OCI-LY1 (cell line): ENCODE measurements around the gene TMEM150C.

Source experiments
- H2AFZ ChIP-seq: fragments of 200-600 bp; sonication (generic), shearing (Covaris generic); 2 replicates; pipeline ENCODE4 v1.6.0; 2014; ENCODE audit warnings: antibody characterized with exemption, mild to moderate bottlenecking, low read length
- H3F3A ChIP-seq: fragments of 200-600 bp; sonication (generic), shearing (Covaris generic); 2 replicates; pipeline ENCODE4 v1.6.0; 2014; ENCODE audit warnings: mild to moderate bottlenecking, antibody characterized with exemption, low read length, moderate library complexity; ENCODE audit not compliant: insufficient read depth
- H3K27ac ChIP-seq: fragments of 200-600 bp; sonication (generic); 2 replicates; pipeline ENCODE4 v1.5.1; 2014; ENCODE audit warnings: low read length, mixed run types, mild to moderate bottlenecking, low read depth; ENCODE audit not compliant: poor library complexity, severe bottlenecking
- H3K27me3 ChIP-seq: fragments of 200-600 bp; sonication (generic); 2 replicates; pipeline ENCODE4 v1.6.0; 2014; ENCODE audit warnings: antibody characterized with exemption, mild to moderate bottlenecking, low read length, moderate library complexity; ENCODE audit not compliant: insufficient read depth
- H3K36me3 ChIP-seq: fragments of 200-600 bp; sonication (generic); 2 replicates; pipeline ENCODE4 v1.6.1; 2014; ENCODE audit warnings: mild to moderate bottlenecking, antibody characterized with exemption, low read length, moderate library complexity, mixed read lengths; ENCODE audit not compliant: insufficient read depth
- H3K4me1 ChIP-seq: fragments of 200-600 bp; sonication (generic); 2 replicates; pipeline ENCODE4 v1.5.1; 2014; ENCODE audit warnings: mild to moderate bottlenecking, low read length, moderate library complexity; ENCODE audit not compliant: insufficient read depth, severe bottlenecking
- H3K4me2 ChIP-seq: fragments of 200-600 bp; sonication (generic), shearing (Covaris generic); 2 replicates; pipeline ENCODE4 v1.6.1; 2014; ENCODE audit warnings: low read length
- H3K4me3 ChIP-seq: fragments of 200-600 bp; sonication (generic); 2 replicates; pipeline ENCODE4 v1.5.1; 2014; ENCODE audit warnings: low read length, low read depth, mild to moderate bottlenecking, mixed read lengths; ENCODE audit not compliant: poor library complexity, severe bottlenecking
- H3K79me2 ChIP-seq: fragments of 200-600 bp; shearing (Covaris generic); 2 replicates; pipeline ENCODE4 v1.6.1; 2016; ENCODE audit warnings: mixed run types, low read length, mixed read lengths; ENCODE audit not compliant: insufficient read depth
- H3K9ac ChIP-seq: fragments of 200-600 bp; sonication (generic), shearing (Covaris generic); 2 replicates; pipeline ENCODE4 v1.6.1; 2014; ENCODE audit warnings: mild to moderate bottlenecking, low read length, mixed read lengths
- H3K9me2 ChIP-seq: fragments of 200-600 bp; sonication (generic), shearing (Covaris generic); 2 replicates; pipeline ENCODE4 v1.6.1; 2014; ENCODE audit warnings: low read depth, mild to moderate bottlenecking, low read length, mixed read lengths
- H3K9me3 ChIP-seq: fragments of 200-600 bp; shearing (Covaris generic); 2 replicates; pipeline ENCODE4 v1.6.1; 2014; ENCODE audit warnings: low read length, mixed read lengths
- H4K20me1 ChIP-seq: fragments of 200-600 bp; sonication (generic), shearing (Covaris generic); 2 replicates; pipeline ENCODE4 v1.6.0; 2016; ENCODE audit warnings: mild to moderate bottlenecking, low read length; ENCODE audit not compliant: insufficient read depth
- EZH2 ChIP-seq: fragments of 200-600 bp; sonication (generic), shearing (Covaris generic); IDR thresholded peaks from 2 replicates; pipeline ENCODE4 v1.8.0; 2017; ENCODE audit warnings: borderline replicate concordance, mixed run types, mild to moderate bottlenecking, antibody characterized with exemption, low read length, moderate library complexity, mixed read lengths
- TF ChIP-seq, protein P1 (sequence below): fragments of 200-600 bp; sonication (generic), shearing (Covaris generic); IDR thresholded peaks from 2 replicates; pipeline ENCODE4 v1.5.1; 2017; ENCODE audit warnings: mild to moderate bottlenecking, antibody characterized with exemption, low read length, moderate library complexity, mixed read lengths

TMEM150C gene

DNA sequence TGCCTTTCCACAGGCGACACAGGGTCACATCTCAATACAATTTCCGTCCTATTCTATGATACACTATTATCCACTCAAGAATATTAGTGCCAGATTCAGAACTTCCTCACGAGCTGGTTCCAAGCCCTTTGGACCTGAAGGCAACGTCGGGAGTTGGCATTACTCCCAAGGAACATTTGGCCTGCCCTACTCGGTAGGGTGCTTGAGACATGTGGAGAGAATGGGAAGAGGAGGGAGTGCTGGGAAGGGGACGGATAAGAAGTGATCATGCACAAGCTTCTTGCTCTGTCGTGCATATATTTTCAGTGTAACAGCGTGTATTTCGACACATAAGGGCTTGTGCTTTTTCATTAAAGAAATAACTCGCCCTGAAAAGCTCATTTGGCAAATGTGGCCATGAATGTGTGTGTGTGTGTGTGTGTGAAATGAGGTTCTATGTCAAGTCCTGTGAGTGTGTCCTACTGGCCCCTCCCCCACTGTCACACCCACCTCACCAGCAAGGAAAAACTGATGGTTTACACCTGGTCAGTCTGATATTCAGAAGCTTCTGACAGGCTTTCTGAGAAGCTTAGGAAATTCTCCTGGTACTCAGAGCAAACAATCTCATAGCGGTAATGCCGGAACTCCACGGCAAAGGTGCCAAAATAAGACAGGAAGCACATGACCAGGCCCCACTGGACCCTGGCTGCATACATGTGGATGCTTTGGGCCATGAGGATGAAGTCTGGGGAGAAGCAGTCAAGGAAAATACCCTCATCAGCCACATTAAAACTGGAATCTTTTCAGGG is 76.6 kb downstream of the TMEM150C start:
- Histone ChIP-seq H4K20me1 (no peaks in the 10 kb centered on the region), H3K4me2 (no peak overlapping the region), H3K9me3 (no peaks in the 10 kb centered on the region), H3K27me3 (no peaks in the 10 kb centered on the region), H3K4me3 (no peak overlapping the region), H2AFZ (no peak overlapping the region), H3K36me3 (no peaks in the 10 kb centered on the region), H3K79me2 (no peaks in the 10 kb centered on the region), H3K9ac (no peak overlapping the region), H3K9me2 (no peaks in the 10 kb centered on the region), H3K27ac (no peak overlapping the region), H3K4me1 (no peaks in the 10 kb centered on the region), H3F3A (no peaks in the 10 kb centered on the region)
- TF ChIP-seq, protein P1, sequence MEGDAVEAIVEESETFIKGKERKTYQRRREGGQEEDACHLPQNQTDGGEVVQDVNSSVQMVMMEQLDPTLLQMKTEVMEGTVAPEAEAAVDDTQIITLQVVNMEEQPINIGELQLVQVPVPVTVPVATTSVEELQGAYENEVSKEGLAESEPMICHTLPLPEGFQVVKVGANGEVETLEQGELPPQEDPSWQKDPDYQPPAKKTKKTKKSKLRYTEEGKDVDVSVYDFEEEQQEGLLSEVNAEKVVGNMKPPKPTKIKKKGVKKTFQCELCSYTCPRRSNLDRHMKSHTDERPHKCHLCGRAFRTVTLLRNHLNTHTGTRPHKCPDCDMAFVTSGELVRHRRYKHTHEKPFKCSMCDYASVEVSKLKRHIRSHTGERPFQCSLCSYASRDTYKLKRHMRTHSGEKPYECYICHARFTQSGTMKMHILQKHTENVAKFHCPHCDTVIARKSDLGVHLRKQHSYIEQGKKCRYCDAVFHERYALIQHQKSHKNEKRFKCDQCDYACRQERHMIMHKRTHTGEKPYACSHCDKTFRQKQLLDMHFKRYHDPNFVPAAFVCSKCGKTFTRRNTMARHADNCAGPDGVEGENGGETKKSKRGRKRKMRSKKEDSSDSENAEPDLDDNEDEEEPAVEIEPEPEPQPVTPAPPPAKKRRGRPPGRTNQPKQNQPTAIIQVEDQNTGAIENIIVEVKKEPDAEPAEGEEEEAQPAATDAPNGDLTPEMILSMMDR = no peak
- no peak for TF ChIP-seq EZH2

DNA sequence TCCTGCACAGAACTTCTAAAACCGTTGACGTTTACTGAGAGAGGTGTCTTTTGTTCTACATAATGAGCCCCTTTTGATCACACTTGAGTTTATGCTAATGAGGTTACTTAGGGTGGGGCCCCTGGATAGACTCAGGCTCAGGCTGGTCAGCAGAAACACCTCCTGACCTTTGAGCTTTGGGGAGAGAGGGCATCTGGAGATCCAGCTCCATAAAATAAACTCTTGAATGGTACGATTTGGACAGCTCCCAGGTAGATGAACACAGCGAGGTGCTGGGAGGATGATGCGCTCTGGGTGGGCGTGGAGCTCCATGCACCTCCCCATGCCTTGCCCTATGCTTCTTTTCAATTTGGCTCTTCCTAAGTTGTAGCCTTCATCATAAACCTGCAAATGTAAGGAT is 79.4 kb downstream of the TMEM150C start:
- Histone ChIP-seq H3K9me3 (no peaks in the 10 kb centered on the region), H3K9ac (no peak overlapping the region), H3K4me1 (no peaks in the 10 kb centered on the region), H3K79me2 (no peaks in the 10 kb centered on the region), H3K9me2 (no peaks in the 10 kb centered on the region), H3K27me3 (no peaks in the 10 kb centered on the region), H3K27ac (no peak overlapping the region), H3K4me2 (no peak overlapping the region), H2AFZ (no peak overlapping the region), H4K20me1 (no peaks in the 10 kb centered on the region), H3K36me3 (no peaks in the 10 kb centered on the region), H3K4me3 (no peak overlapping the region), H3F3A (no peaks in the 10 kb centered on the region)
- TF ChIP-seq, protein P1 = no peak
- TF ChIP-seq EZH2 = no peak

DNA sequence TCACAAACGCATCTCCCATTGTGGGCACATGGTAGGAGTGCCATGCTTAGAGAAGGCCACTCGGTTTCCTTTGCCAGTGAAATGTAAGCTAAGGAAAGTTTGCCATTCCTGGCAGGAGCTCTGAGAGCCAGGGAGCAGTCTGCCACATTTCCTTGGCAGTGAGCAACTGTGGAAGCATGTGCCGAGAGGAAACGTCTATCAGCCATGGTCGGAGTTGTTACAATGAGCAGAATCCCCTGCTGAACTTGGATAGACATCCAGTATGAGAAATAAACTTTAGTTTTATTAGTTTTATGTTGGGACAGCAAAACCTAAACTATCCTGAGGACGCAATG is 80.3 kb downstream of the TMEM150C start:
- Histone ChIP-seq H3K27ac (no peak overlapping the region), H3K9me3 (no peaks in the 10 kb centered on the region), H3K9ac (no peak overlapping the region), H3K27me3 (no peaks in the 10 kb centered on the region), H4K20me1 (no peaks in the 10 kb centered on the region), H2AFZ (no peak overlapping the region), H3K9me2 (no peaks in the 10 kb centered on the region), H3K4me1 (no peaks in the 10 kb centered on the region), H3K4me2 (no peak overlapping the region), H3K4me3 (no peak overlapping the region), H3F3A (no peaks in the 10 kb centered on the region), H3K36me3 (no peaks in the 10 kb centered on the region), H3K79me2 (no peaks in the 10 kb centered on the region)
- TF ChIP-seq EZH2 = no peak

DNA sequence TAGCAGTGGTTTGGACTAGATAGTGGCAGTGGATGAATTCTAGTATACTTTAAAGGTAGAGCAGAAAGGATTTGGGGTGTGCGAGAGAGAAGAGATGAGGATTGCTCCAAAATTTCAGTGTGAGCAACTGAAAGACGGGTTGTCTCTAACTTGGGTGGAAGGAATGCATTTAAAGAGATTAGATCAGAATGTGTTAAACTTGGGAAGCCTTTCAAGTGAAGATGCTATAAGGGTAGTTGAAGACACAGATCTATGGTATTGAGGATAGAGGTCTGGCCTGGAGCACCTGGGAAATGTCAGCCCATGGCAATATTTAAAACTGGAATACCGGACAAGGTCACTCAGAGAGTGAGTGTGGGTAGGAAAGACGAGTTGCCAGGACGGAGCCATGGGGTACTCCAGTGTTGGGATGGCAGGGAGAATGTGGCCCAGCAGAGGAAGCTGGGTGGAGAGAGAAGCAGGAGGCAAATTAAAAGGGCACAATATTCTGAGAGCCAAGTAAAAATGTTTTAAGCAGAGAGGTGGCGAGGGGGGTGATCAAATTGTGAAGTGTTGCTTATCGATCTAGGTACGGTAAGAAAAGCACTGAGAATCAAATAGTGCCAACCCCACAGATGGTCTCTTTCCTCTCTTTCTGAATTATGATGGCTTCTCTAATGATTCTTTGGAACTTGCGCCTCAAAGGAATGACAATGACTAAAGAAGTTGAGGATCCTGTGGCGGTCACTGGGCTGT is 80.8 kb downstream of the TMEM150C start:
- Histone ChIP-seq H3K9ac (no peak overlapping the region), H3K27me3 (no peaks in the 10 kb centered on the region), H3K4me2 (no peak overlapping the region), H3K79me2 (no peaks in the 10 kb centered on the region), H3K9me2 (no peaks in the 10 kb centered on the region), H4K20me1 (no peaks in the 10 kb centered on the region), H3F3A (no peaks in the 10 kb centered on the region), H3K4me1 (no peaks in the 10 kb centered on the region), H2AFZ (no peak overlapping the region), H3K27ac (no peak overlapping the region), H3K4me3 (no peak overlapping the region), H3K9me3 (no peaks in the 10 kb centered on the region), H3K36me3 (no peaks in the 10 kb centered on the region)
- TF ChIP-seq EZH2 = no peak
- TF ChIP-seq, protein P1 = no peak
